B cell (primary cell): Measurements from ENCODE around the gene CLSTN2. TPM values are rescaled to one million over a fixed set of nuclear protein-coding genes. Genes with fewer than 3 reads are reported as not detected.

Experiments
- ATAC-seq: fragments of 200-7000 bp; cut with Tn5 transposase; one replicate; pipeline ENCODE4 v1.10.0; 2021; ENCODE audit warnings: low read depth, mild to moderate bottlenecking, moderate number of reproducible peaks, moderate library complexity
- CTCF ChIA-PET: fragments of 350-600 bp; sonication (Branson Sonifier 250); formaldehyde crosslinking; loops from one replicate; lab custom pipeline; 2021; ENCODE audit warnings: antibody characterized with exemption, inconsistent platforms; lab: Charles Lee
- POLR2A ChIA-PET: fragments of 350-600 bp; sonication (Branson Sonifier 250); formaldehyde crosslinking; loops from one replicate; lab custom pipeline; 2021; ENCODE audit warnings: antibody characterized with exemption; lab: Charles Lee
- DNase-seq: peaks from one replicate; pipeline ENCODE4 v3.0.0; 2013
- H2AFZ ChIP-seq: 2 replicates; pipeline ENCODE4 v1.6.1; 2012; ENCODE audit warnings: mild to moderate bottlenecking, low read depth, low read length; ENCODE audit not compliant: insufficient read depth, poor library complexity, severe bottlenecking
- H3K27ac ChIP-seq, 2 donors: 1 replicate in 1 of 2; 2 replicates in 1 of 2; pipeline ENCODE4 v1.5.1; 2012 to 2013; ENCODE audit warnings: low read length in 2 of 2, mild to moderate bottlenecking in 2 of 2, moderate library complexity in 1 of 2
- H3K27me3 ChIP-seq, 4 experiments: fragments of 200-600 bp in 1 of 4; sonication (generic) in 1 of 4; replicated peaks in 1 of 4; 1 replicate in 2 of 4; 2 replicates in 2 of 4; pipeline versions ENCODE4 v1.6.1 to v1.7.0; 2013 to 2016; ENCODE audit warnings: low read length in 3 of 4, mild to moderate bottlenecking in 2 of 4, mixed read lengths in 1 of 4, moderate library complexity in 1 of 4; ENCODE audit not compliant: insufficient read depth in 4 of 4, control insufficient read depth in 3 of 4; ENCODE audit errors: control extremely low read depth in 1 of 4
- H3K36me3 ChIP-seq, 2 experiments: replicated peaks in 1 of 2; 1 replicate in 1 of 2; 2 replicates in 1 of 2; pipeline versions ENCODE4 v1.6.1 to v1.7.1; 2013; ENCODE audit warnings: low read length in 1 of 2; ENCODE audit not compliant: insufficient read depth in 2 of 2, control insufficient read depth in 1 of 2; ENCODE audit errors: control extremely low read depth in 1 of 2, extremely low read depth in 1 of 2
- H3K4me1 ChIP-seq, 2 donors: fragments of 200-600 bp in 1 of 2; sonication (generic) in 1 of 2; 1 replicate in 1 of 2; 2 replicates in 1 of 2; pipeline versions ENCODE4 v1.5.1 to v1.6.1; 2013 to 2017; ENCODE audit warnings: low read length in 2 of 2; ENCODE audit not compliant: control insufficient read depth in 2 of 2, insufficient read depth in 2 of 2
- H3K4me2 ChIP-seq: replicated peaks from 2 replicates; pipeline ENCODE3; 2012; ENCODE audit warnings: mild to moderate bottlenecking, low read depth, low read length; ENCODE audit not compliant: poor library complexity, severe bottlenecking
- H3K4me3 ChIP-seq, 5 experiments: fragments of 200-600 bp in 1 of 5; sonication (generic) in 1 of 5; 1 replicate in 3 of 5; 2 replicates in 2 of 5; pipeline versions ENCODE4 v1.5.1 to v1.7.0; 2011 to 2016; ENCODE audit warnings: low read length in 4 of 5, mild to moderate bottlenecking in 4 of 5, low read depth in 2 of 5, control low read depth in 1 of 5, moderate library complexity in 1 of 5; ENCODE audit not compliant: insufficient read depth in 1 of 5; ENCODE audit errors: control extremely low read depth in 1 of 5, extremely low read depth in 1 of 5
- H3K79me2 ChIP-seq: fragments of 200-600 bp; sonication (generic); one replicate; pipeline ENCODE4 v1.6.0; 2016; ENCODE audit warnings: low read length; ENCODE audit not compliant: control insufficient read depth, insufficient read depth
- H3K9ac ChIP-seq: fragments of 200-600 bp; sonication (generic); 2 replicates; pipeline ENCODE4 v1.6.1; 2017; ENCODE audit warnings: mild to moderate bottlenecking, low read length, moderate library complexity
- H3K9me3 ChIP-seq, 3 donors: one replicate each; pipeline versions ENCODE4 v1.6.1 to v1.7.1; 2013; ENCODE audit warnings: low read length in 2 of 3; ENCODE audit not compliant: control insufficient read depth in 2 of 3, insufficient read depth in 1 of 3; ENCODE audit errors: control extremely low read depth in 1 of 3
- H4K20me1 ChIP-seq: 2 replicates; pipeline ENCODE4 v1.6.0; 2012; ENCODE audit warnings: mild to moderate bottlenecking, low read length; ENCODE audit not compliant: insufficient read depth, control insufficient read depth, poor library complexity, severe bottlenecking
- H3K27ac Mint-ChIP-seq: one replicate; pipeline ENCODE4 v1.8.0; 2021; ENCODE audit warnings: mixed read lengths
- H3K27me3 Mint-ChIP-seq: one replicate; pipeline ENCODE4 v1.8.0; 2021; ENCODE audit warnings: mixed read lengths
- H3K4me1 Mint-ChIP-seq: one replicate; pipeline ENCODE4 v1.8.0; 2021; ENCODE audit warnings: mixed read lengths
- H3K4me3 Mint-ChIP-seq: one replicate; pipeline ENCODE4 v1.8.0; 2021; ENCODE audit warnings: mixed read lengths
- H3K9me3 Mint-ChIP-seq: one replicate; pipeline ENCODE4 v1.8.0; 2022; ENCODE audit warnings: mixed read lengths; ENCODE audit not compliant: insufficient read depth
- EZH2 ChIP-seq: IDR thresholded peaks from 2 replicates; pipeline ENCODE4 v1.6.1; 2012; ENCODE audit warnings: borderline replicate concordance, low read depth, mild to moderate bottlenecking, moderate library complexity, low read length; ENCODE audit not compliant: insufficient read depth, poor library complexity, severe bottlenecking
- WGBS: methylation state at CpG from one replicate; pipeline ENCODE4 v1.1.5; 2013; ENCODE audit warnings: missing lambda C conversion rate; ENCODE audit not compliant: insufficient coverage; 5-methylcytosine and 5-hydroxymethylcytosine counted together
- intact Hi-C: fragments of 100-400 bp; cut with micrococcal nuclease; formaldehyde crosslinking; loops from one replicate; pipeline ENCODE4 v1.10.0; 2022
- polyA plus RNA-seq: library from polyadenylated mRNA; depleted of rRNA; stranded (reverse); fragments of >200 nt; gene quantifications from 2 replicates; pipeline ENCODE4 v1.2.3, GENCODE V29; 2012
- total RNA-seq, 2 donors: library from RNA; stranded (reverse); fragments of 120-200 nt in 1 of 2; gene quantifications; 1 replicate in 1 of 2; 2 replicates in 1 of 2; pipeline versions ENCODE4 v1.2.3 to v1.2.4, GENCODE V29; 2013 to 2022
- TF ChIP-seq, protein P1 (sequence below): fragments of 200-600 bp; IDR thresholded peaks from one replicate; pipeline ENCODE4 v1.8.0; 2022; ENCODE audit warnings: antibody characterized with exemption, mild to moderate bottlenecking

The CLSTN2 gene
- total and polyA plus RNA-seq, 2 donors (not counting 1 experiment from before 2014, with no cell fraction given) = not detected

DNA sequence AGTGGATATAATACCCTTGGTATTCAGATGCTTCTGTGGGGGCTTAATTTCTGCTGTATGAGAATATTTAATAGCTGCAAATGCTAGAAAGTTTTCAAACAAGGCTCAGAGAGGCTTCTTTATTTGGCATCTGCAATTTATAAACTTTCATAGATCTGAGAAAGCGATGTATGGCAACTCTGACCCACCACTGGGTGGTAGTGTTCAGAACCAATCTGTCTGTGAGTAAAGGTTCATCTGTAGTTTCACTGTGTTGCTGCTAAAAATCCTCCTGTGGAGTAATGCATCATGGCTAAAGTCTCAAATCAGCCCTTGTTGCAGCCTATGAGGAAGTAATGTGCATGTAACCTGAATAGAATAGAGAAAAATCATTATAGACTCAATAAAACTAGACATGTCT lies 47.4 kb downstream of the CLSTN2 start:
- Mint-ChIP-seq H3K4me3 (no peak overlapping the region), H3K4me1 (no peaks in the 10 kb centered on the region), H3K9me3 (no peaks in the 10 kb centered on the region), H3K27ac (no peak overlapping the region), H3K27me3 (peaks cover 8% of the 10 kb centered on the region)
- H3K27ac ChIP-seq = no peak overlapping the region
- no peaks in the 10 kb centered on the region for H3K36me3 ChIP-seq
- H3K9me3 ChIP-seq = no peaks in the 10 kb centered on the region
- H3K27me3 ChIP-seq = no peaks in the 10 kb centered on the region
- DNase-seq (no peak), ATAC-seq (no peak)
- H4K20me1 ChIP-seq = no peaks in the 10 kb centered on the region
- no CpG with 5 or more reads among the region's 1 CpG for WGBS
- H3K9ac ChIP-seq = no peak overlapping the region
- H2AFZ ChIP-seq = no peak overlapping the region
- H3K79me2 ChIP-seq = no peaks in the 10 kb centered on the region
- ChIA-PET POLR2A (no interaction called here), CTCF (no interaction called here)
- TF ChIP-seq, protein P1, sequence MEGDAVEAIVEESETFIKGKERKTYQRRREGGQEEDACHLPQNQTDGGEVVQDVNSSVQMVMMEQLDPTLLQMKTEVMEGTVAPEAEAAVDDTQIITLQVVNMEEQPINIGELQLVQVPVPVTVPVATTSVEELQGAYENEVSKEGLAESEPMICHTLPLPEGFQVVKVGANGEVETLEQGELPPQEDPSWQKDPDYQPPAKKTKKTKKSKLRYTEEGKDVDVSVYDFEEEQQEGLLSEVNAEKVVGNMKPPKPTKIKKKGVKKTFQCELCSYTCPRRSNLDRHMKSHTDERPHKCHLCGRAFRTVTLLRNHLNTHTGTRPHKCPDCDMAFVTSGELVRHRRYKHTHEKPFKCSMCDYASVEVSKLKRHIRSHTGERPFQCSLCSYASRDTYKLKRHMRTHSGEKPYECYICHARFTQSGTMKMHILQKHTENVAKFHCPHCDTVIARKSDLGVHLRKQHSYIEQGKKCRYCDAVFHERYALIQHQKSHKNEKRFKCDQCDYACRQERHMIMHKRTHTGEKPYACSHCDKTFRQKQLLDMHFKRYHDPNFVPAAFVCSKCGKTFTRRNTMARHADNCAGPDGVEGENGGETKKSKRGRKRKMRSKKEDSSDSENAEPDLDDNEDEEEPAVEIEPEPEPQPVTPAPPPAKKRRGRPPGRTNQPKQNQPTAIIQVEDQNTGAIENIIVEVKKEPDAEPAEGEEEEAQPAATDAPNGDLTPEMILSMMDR = no peak
- TF ChIP-seq EZH2 = no peak
- no peaks in the 10 kb centered on the region for H3K4me1 ChIP-seq
- no peak overlapping the region for H3K4me3 ChIP-seq
- no peak overlapping the region for H3K4me2 ChIP-seq
- intact Hi-C loops = no loop called here

DNA sequence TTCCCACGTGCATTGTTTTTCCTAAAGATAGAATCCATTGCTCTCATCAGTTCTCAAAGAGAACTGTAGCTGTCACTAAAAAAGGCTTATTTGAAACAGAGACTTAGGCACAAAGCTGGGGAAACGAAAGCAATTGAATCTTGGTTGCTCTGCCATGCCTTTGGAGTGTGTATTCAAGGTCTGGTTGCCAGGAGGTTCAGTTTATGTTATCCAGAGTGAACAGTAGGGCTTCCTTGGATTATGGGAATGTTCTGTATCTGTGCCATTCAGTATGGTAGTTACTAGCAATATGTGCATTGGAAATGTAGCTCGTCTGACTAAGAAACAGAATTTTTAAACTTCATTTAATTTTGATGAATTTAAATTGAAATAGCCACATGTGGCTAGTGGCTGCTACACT lies 50.6 kb downstream of the CLSTN2 start:
- 33% methylated on average over 1 of the region's 3 CpGs for WGBS
- no peak overlapping the region for H3K4me3 Mint-ChIP-seq
- Histone ChIP-seq H3K9me3 (no peaks in the 10 kb centered on the region), H2AFZ (no peak overlapping the region), H4K20me1 (no peaks in the 10 kb centered on the region), H3K4me2 (no peak overlapping the region), H3K36me3 (no peaks in the 10 kb centered on the region), H3K27ac (no peak overlapping the region), H3K79me2 (no peaks in the 10 kb centered on the region), H3K27me3 (no peaks in the 10 kb centered on the region), H3K4me1 (no peaks in the 10 kb centered on the region), H3K9ac (no peak overlapping the region), H3K4me3 (no peak overlapping the region)
- H3K4me1 Mint-ChIP-seq = no peaks in the 10 kb centered on the region
- no peaks in the 10 kb centered on the region for H3K9me3 Mint-ChIP-seq
- POLR2A ChIA-PET = no interaction called here
- TF ChIP-seq, protein P1 = no peak
- no peak for TF ChIP-seq EZH2
- ATAC-seq = no peak
- H3K27me3 Mint-ChIP-seq = peaks cover 8% of the 10 kb centered on the region
- no peak for DNase-seq
- intact Hi-C loops = no loop called here
- CTCF ChIA-PET = no interaction called here
- no peak overlapping the region for H3K27ac Mint-ChIP-seq
